Astrocyte of the cerebellum (primary cell): ENCODE data around the gene KCND3.

Experiments
- DNase-seq: peaks from one replicate; pipeline ENCODE4 v3.0.0-alpha.2; 2011; ENCODE audit warnings: low read depth
- H3K4me3 ChIP-seq: 2 replicates; pipeline ENCODE4 v1.5.1; 2011; ENCODE audit warnings: mild to moderate bottlenecking, low read depth, low read length, moderate library complexity
- CTCF ChIP-seq: IDR thresholded peaks from 2 replicates; pipeline ENCODE4 v1.5.1; 2012; ENCODE audit warnings: low read length, low read depth, moderate library complexity, mild to moderate bottlenecking; ENCODE audit errors: missing control alignments
- in situ Hi-C: cut with HindIII; loops from 2 replicates; pipeline ENCODE4 v1.10.0; 2017; ENCODE audit warnings: low sequenced_read_pairs

Gene KCND3

GRCh38 chr1:111738436-111739193 is 250.9 kb downstream of the KCND3 start:
- no peak for DNase-seq
- peak overlapping the region; percentile 49 for H3K4me3 ChIP-seq
- TF ChIP-seq CTCF = no peak
- in situ Hi-C loops = no loop called here

GRCh38 chr1:111738133-111738435 is 251.4 kb downstream of the KCND3 start:
- H3K4me3 ChIP-seq = peak overlapping the region; percentile 49
- no peak for TF ChIP-seq CTCF
- DNase-seq = no peak
- in situ Hi-C loops = no loop called here

GRCh38 chr1:111737216-111738132 is 252.0 kb downstream of the KCND3 start:
- no peak for TF ChIP-seq CTCF
- peak overlapping the region; percentile 49 for H3K4me3 ChIP-seq
- no peak for DNase-seq
- in situ Hi-C loops = no loop called here

GRCh38 chr1:111736548-111737215 is 252.8 kb downstream of the KCND3 start:
- no peak overlapping the region for H3K4me3 ChIP-seq
- no peak for DNase-seq
- in situ Hi-C loops = no loop called here
- TF ChIP-seq CTCF = no peak

GRCh38 chr1:111735858-111736544 is 253.5 kb downstream of the KCND3 start:
- in situ Hi-C loops = no loop called here
- H3K4me3 ChIP-seq = no peak overlapping the region
- DNase-seq = no peak
- TF ChIP-seq CTCF = no peak

GRCh38 chr1:111735321-111735720 is 254.1 kb downstream of the KCND3 start:
- in situ Hi-C loops = no loop called here
- DNase-seq = no peak
- no peak for TF ChIP-seq CTCF
- H3K4me3 ChIP-seq = no peak overlapping the region
